Testis (tissue), 2 donors: ENCODE data around the gene NPAT.

Source experiments
- CTCF ChIP-seq, 3 experiments: fragments of 450-650 bp in 2 of 3; fragments of 200-600 bp in 1 of 3; sonication (generic) in 1 of 3; IDR thresholded peaks; one replicate each; pipeline ENCODE4 v1.5.1; 2016 to 2019; ENCODE audit warnings: antibody characterized with exemption in 3 of 3, mild to moderate bottlenecking in 2 of 3, moderate library complexity in 1 of 3
- POLR2A ChIP-seq: fragments of 450-650 bp; IDR thresholded peaks from one replicate; pipeline ENCODE4 v1.6.1; 2017; ENCODE audit warnings: antibody characterized with exemption, mild to moderate bottlenecking, moderate library complexity

GRCh38 chr11:108246885-108247284 is 24.4 kb upstream of the NPAT start:
- TF ChIP-seq CTCF (IDR thresholded peaks at IDR 0.05) (no peak), POLR2A (no peak)
